ENCODE measurements around the gene TSPEAR.

The TSPEAR gene

GRCh38 chr21:44471341-44471740, 240.0 kb downstream of the TSPEAR start (continued):
- TF ChIP-seq TSHZ2 (CRISPR knock-in tag; IDR thresholded peaks at IDR 0.05): no peak
- TF ChIP-seq ZNF70 (CRISPR knock-in tag; IDR thresholded peaks at IDR 0.05): no peak

GRCh38 chr21:44467859-44468195, 243.5 kb downstream of the TSPEAR start:
- TF ChIP-seq ISL1 (CRISPR knock-in tag; IDR thresholded peaks at IDR 0.05) (no peak), POU6F1 (CRISPR knock-in tag; IDR thresholded peaks at IDR 0.05; ENCODE audit: borderline replicate concordance, low read depth) (no peak), ZFP30 (CRISPR knock-in tag; IDR thresholded peaks at IDR 0.05) (no peak), ZNF70 (CRISPR knock-in tag; IDR thresholded peaks at IDR 0.05) (no peak), ESRRG (CRISPR knock-in tag; IDR thresholded peaks at IDR 0.05) (no peak), TSHZ2 (CRISPR knock-in tag; IDR thresholded peaks at IDR 0.05) (no peak), PPARA (CRISPR knock-in tag; IDR thresholded peaks at IDR 0.05; ENCODE audit: borderline replicate concordance) (no peak), BACH2 (CRISPR knock-in tag; IDR thresholded peaks at IDR 0.05; ENCODE audit: borderline replicate concordance) (no peak), PATZ1 (CRISPR knock-in tag; IDR thresholded peaks at IDR 0.05; ENCODE audit: borderline replicate concordance) (no peak), TCF4 (CRISPR knock-in tag; IDR thresholded peaks at IDR 0.05; ENCODE audit: borderline replicate concordance) (no peak)
- no peak for ATAC-seq

GRCh38 chr21:44466996-44467858, 244.1 kb downstream of the TSPEAR start:
- TF ChIP-seq CSDC2 (CRISPR knock-in tag; IDR thresholded peaks at IDR 0.05): no peak
- TF ChIP-seq BACH2 (CRISPR knock-in tag; IDR thresholded peaks at IDR 0.05; ENCODE audit: borderline replicate concordance): no peak
- no peak for TF ChIP-seq ZFP30 (CRISPR knock-in tag; IDR thresholded peaks at IDR 0.05)
- no peak for TF ChIP-seq ARNTL (CRISPR knock-in tag; IDR thresholded peaks at IDR 0.05; ENCODE audit: borderline replicate concordance, low read depth)
- no peak for TF ChIP-seq ZFP3 (CRISPR knock-in tag; IDR thresholded peaks at IDR 0.05)
- no peak for TF ChIP-seq ISL1 (CRISPR knock-in tag; IDR thresholded peaks at IDR 0.05)
- TF ChIP-seq ZC3H10 (CRISPR knock-in tag; IDR thresholded peaks at IDR 0.05): no peak
- TF ChIP-seq GLIS3 (CRISPR knock-in tag; IDR thresholded peaks at IDR 0.05): no peak
- no peak for TF ChIP-seq ZNF565 (CRISPR knock-in tag; conservative IDR thresholded peaks at IDR 0.05; ENCODE audit: low read depth)
- ATAC-seq: no peak

- no peak for ATAC-seq
- TF ChIP-seq ZNF70 (CRISPR knock-in tag; IDR thresholded peaks at IDR 0.05): no peak
- TF ChIP-seq CSRNP3 (CRISPR knock-in tag; IDR thresholded peaks at IDR 0.05): no peak
- no peak for TF ChIP-seq CSDC2 (CRISPR knock-in tag; IDR thresholded peaks at IDR 0.05)
- TF ChIP-seq ZNF8 (CRISPR knock-in tag; IDR thresholded peaks at IDR 0.05): no peak
- TF ChIP-seq CREB5 (CRISPR knock-in tag; IDR thresholded peaks at IDR 0.05; ENCODE audit: low read depth): no peak
- TF ChIP-seq BACH2 (CRISPR knock-in tag; IDR thresholded peaks at IDR 0.05; ENCODE audit: borderline replicate concordance): no peak
- no peak for TF ChIP-seq RARB (CRISPR knock-in tag; IDR thresholded peaks at IDR 0.05)
- no peak for TF ChIP-seq PATZ1 (CRISPR knock-in tag; IDR thresholded peaks at IDR 0.05; ENCODE audit: borderline replicate concordance)
Measured at GRCh38 chr21:44466351-44466954, 244.9 kb downstream of the TSPEAR start.

Measured in SK-N-SH treated with all-trans-retinoic acid at 6 μM for 48 hours (cell line).